Thoracic aorta (tissue), 2 donors: ENCODE measurements around the gene TRMT1. TPM values are rescaled to one million over a fixed set of nuclear protein-coding genes. Genes with fewer than 3 reads are reported as not detected.
A peak's percentile ranks its signal among the peaks of the same experiment; 100 is the strongest.

Source experiments
- ATAC-seq: fragments of 150-250 bp; one replicate; pipeline ENCODE4 v1.8.0; 2017; ENCODE audit warnings: low read depth; ENCODE audit not compliant: insufficient number of reproducible peaks, low FRiP score
- DNase-seq: peaks from one replicate; pipeline ENCODE4 v3.0.0-alpha.2; 2020; ENCODE audit warnings: low spot score
- H3K27ac ChIP-seq, 2 donors: fragments of 200-600 bp; sonication (generic); 1 replicate in 1 of 2; 2 replicates in 1 of 2; pipeline ENCODE4 v1.5.1; 2016; ENCODE audit warnings: mild to moderate bottlenecking in 2 of 2, moderate library complexity in 2 of 2
- H3K27me3 ChIP-seq: fragments of 200-600 bp; sonication (generic); replicated peaks from 2 replicates; pipeline ENCODE4 v1.6.0; 2016; ENCODE audit warnings: mild to moderate bottlenecking; ENCODE audit not compliant: insufficient read depth
- H3K36me3 ChIP-seq: fragments of 200-600 bp; sonication (generic); one replicate; pipeline ENCODE4 v1.5.1; 2016
- H3K4me1 ChIP-seq, 2 donors: fragments of 200-600 bp; sonication (generic); 1 replicate in 1 of 2; 2 replicates in 1 of 2; pipeline versions ENCODE4 v1.5.1 to v1.6.0; 2016; ENCODE audit warnings: low read depth in 2 of 2, mild to moderate bottlenecking in 1 of 2; ENCODE audit not compliant: control insufficient read depth in 1 of 2
- H3K4me3 ChIP-seq: fragments of 200-600 bp; sonication (generic); 2 replicates; pipeline ENCODE4 v1.5.1; 2016; ENCODE audit warnings: mild to moderate bottlenecking
- H3K9me3 ChIP-seq: fragments of 200-600 bp; sonication (generic); 2 replicates; pipeline ENCODE4 v1.5.1; 2016
- total RNA-seq, 2 donors: library from RNA; depleted of rRNA; stranded (reverse); fragments of >200 nt; gene quantifications; one replicate each; pipeline versions ENCODE4 v1.1.0 to v1.2.3, GENCODE V29; 2016
- TF ChIP-seq, protein P1 (sequence below): fragments of 200-600 bp; sonication (generic); IDR thresholded peaks from one replicate; pipeline ENCODE4 v1.5.1; 2019; ENCODE audit warnings: antibody characterized with exemption

TRMT1 gene
- total RNA-seq, 2 donors from 2014 or later, result 35.3 to 52.3 TPM

DNA sequence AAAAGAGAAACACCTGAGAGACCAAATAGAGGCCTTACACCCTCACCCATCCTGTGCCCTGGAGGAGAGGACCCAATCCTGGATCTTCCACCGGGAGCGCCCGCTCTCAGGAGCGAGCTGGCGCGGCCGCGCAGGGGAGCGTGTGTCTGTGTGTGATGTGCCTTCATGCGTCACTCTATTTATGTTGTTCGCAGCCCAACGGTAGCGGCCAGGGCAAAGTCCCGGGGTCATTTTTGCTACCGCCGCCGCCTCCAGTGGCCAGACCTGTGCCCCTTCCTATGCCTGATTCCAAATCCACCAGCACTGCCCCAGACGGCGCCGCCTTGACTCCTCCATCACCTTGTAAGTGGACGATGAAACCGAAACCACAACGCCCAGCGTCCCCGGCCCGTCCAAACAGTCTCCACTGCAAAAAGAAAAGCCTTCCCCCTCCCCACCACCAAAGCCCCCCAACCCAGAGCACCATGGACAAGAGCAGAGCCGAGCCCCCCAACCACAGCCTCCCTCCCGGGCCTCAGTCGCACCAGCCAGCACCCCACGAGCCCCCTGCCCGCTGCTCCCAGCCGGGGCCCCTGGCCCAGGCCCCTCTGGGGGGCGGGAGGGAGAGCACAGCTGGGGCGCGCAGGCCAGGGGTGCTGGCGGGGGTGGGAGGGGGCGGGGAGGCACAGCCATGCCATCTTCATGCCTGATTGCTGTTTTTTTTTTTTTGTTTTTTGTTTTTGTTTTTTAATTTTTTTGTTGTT lies 28.6 kb downstream of the TRMT1 start:
- Histone ChIP-seq H3K4me3 (no peak overlapping the region), H3K27me3 (no peaks in the 10 kb centered on the region), H3K9me3 (no peaks in the 10 kb centered on the region), H3K36me3 (peaks cover 8% of the 10 kb centered on the region), H3K27ac (peak overlapping the region; percentile 95 to 98), H3K4me1 (peaks cover 31 to 76% of the 10 kb centered on the region in 2 donors)
- ATAC-seq, result no peak
- DNase-seq, result no peak
- TF ChIP-seq, protein P1, sequence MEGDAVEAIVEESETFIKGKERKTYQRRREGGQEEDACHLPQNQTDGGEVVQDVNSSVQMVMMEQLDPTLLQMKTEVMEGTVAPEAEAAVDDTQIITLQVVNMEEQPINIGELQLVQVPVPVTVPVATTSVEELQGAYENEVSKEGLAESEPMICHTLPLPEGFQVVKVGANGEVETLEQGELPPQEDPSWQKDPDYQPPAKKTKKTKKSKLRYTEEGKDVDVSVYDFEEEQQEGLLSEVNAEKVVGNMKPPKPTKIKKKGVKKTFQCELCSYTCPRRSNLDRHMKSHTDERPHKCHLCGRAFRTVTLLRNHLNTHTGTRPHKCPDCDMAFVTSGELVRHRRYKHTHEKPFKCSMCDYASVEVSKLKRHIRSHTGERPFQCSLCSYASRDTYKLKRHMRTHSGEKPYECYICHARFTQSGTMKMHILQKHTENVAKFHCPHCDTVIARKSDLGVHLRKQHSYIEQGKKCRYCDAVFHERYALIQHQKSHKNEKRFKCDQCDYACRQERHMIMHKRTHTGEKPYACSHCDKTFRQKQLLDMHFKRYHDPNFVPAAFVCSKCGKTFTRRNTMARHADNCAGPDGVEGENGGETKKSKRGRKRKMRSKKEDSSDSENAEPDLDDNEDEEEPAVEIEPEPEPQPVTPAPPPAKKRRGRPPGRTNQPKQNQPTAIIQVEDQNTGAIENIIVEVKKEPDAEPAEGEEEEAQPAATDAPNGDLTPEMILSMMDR, result no peak

- H3K4me1 ChIP-seq, result peaks cover 29 to 76% of the 10 kb centered on the region in 2 donors
- no peaks in the 10 kb centered on the region for H3K9me3 ChIP-seq
- DNase-seq (no peak), ATAC-seq (no peak)
- TF ChIP-seq, protein P1, result no peak
- H3K27me3 ChIP-seq, result no peaks in the 10 kb centered on the region
- H3K4me3 ChIP-seq, result no peak overlapping the region
- H3K36me3 ChIP-seq, result peaks cover 8% of the 10 kb centered on the region
- H3K27ac ChIP-seq, result peak overlapping the region; percentile 95 to 98
These were observed 29.2 kb downstream of the TRMT1 start for GRCh38 chr19:13087295-13087694.

GRCh38 chr19:13086341-13086740 lies 30.2 kb downstream of the TRMT1 start:
- TF ChIP-seq, protein P1, result no peak
- Histone ChIP-seq H3K9me3 (no peaks in the 10 kb centered on the region), H3K27me3 (no peaks in the 10 kb centered on the region), H3K4me3 (no peak overlapping the region), H3K27ac (peak overlapping the region; percentile 95 to 98), H3K36me3 (peaks cover 13% of the 10 kb centered on the region), H3K4me1 (peaks cover 28 to 78% of the 10 kb centered on the region in 2 donors)
- ATAC-seq (no peak), DNase-seq (no peak)

GRCh38 chr19:13085666-13086065 lies 30.9 kb downstream of the TRMT1 start:
- DNase-seq (no peak), ATAC-seq (no peak)
- Histone ChIP-seq H3K27ac (peak overlapping the region; percentile 95 to 98), H3K4me3 (no peak overlapping the region), H3K27me3 (no peaks in the 10 kb centered on the region), H3K9me3 (no peaks in the 10 kb centered on the region), H3K36me3 (peaks cover 13% of the 10 kb centered on the region), H3K4me1 (peaks cover 23 to 71% of the 10 kb centered on the region in 2 donors)
- TF ChIP-seq, protein P1, result no peak

DNA sequence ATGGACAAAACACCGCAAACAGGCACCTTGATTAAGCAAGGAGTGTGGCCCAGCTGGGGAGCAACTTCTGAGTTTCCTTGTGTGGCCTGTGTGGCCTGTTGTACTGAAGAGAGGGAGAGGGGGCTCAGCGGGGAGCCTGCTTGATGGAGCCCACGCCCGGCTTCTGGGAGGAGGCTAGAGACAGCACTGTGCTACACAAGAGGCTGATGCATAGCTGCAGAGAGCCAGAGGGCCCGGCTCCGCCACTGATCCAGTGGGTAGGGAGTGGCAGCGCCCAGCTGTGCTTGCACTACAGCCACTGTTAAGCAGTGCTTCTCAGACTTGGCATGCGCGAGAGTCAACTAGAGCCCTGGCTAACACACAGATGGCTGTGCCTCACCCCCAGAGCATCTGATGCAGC lies 32.9 kb downstream of the TRMT1 start:
- no peaks in the 10 kb centered on the region for H3K9me3 ChIP-seq
- no peak for DNase-seq
- no peak overlapping the region for H3K4me3 ChIP-seq
- H3K36me3 ChIP-seq, result peaks cover 23% of the 10 kb centered on the region
- H3K27me3 ChIP-seq, result no peaks in the 10 kb centered on the region
- peak overlapping the region; percentile 77 to 78 for H3K27ac ChIP-seq
- TF ChIP-seq, protein P1, result no peak
- peaks cover 26 to 70% of the 10 kb centered on the region in 2 donors for H3K4me1 ChIP-seq
- ATAC-seq, result no peak
